Activated CD8-positive, alpha-beta memory T cell treated with anti-CD3 and anti-CD28 coated beads, Interleukin-2, amount 50 U/mL, for 1 hour (primary cell): Measurements from ENCODE around the gene SPRR4.
"Not testable (repeated sequence)": the region's sequence is repeated elsewhere in the genome, so short reads cannot be mapped to it uniquely, and the experiment has no call there.

ENCODE experiments used
- DNase-seq: peaks from one replicate; pipeline ENCODE4 v3.0.0-alpha.2; 2020; ENCODE audit errors: extremely low read depth

Gene SPRR4

DNA sequence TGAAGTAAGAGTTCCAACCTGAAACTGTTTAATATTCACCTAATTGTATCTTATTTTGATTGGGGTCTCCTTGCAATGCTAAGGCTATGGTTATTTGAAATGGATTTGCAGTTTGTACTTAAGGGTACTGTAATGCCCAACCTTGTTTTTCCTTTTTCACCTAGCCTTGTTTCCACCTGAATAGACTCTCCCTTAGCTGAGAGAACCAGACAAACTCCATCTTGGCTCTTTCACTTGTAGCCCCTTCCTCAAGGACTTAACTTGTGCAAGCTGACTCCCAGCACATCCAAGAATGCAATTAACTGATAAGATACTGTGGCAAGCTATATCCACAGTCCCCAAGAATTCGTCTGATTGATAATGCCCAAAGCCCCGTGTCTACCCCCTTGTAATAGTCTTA, 51.4 kb downstream of the SPRR4 start:
- not testable (repeated sequence) for DNase-seq
